ENCODE data around the gene USH2A. TPM values are rescaled to one million over a fixed set of nuclear protein-coding genes. Genes with fewer than 3 reads are reported as not detected.
A peak's percentile ranks its signal among the peaks of the same experiment; 100 is the strongest.

The USH2A gene
- polyA plus RNA-seq, 1 donor = 0.38 TPM

- DNase-seq = no peak
Observed at GRCh38 chr1:216285052-216285451, 138.2 kb downstream of the USH2A start.

- no peak for DNase-seq
Observed at GRCh38 chr1:216281757-216282156, 141.5 kb downstream of the USH2A start.

- no peak for DNase-seq
Observed at GRCh38 chr1:216270086-216270773, 153.0 kb downstream of the USH2A start.

GRCh38 chr1:216261631-216262030 lies 161.6 kb downstream of the USH2A start:
- DNase-seq = no peak

- DNase-seq = no peak
Observed at GRCh38 chr1:216258856-216259255, 164.4 kb downstream of the USH2A start.

GRCh38 chr1:216258386-216258785 lies 164.9 kb downstream of the USH2A start:
- no peak for DNase-seq

- DNase-seq = no peak
Observed at GRCh38 chr1:216250861-216251260, 172.4 kb downstream of the USH2A start.

GRCh38 chr1:216248628-216249027 lies 174.6 kb downstream of the USH2A start:
- no peak for DNase-seq

GRCh38 chr1:216247937-216248336 lies 175.3 kb downstream of the USH2A start:
- DNase-seq = no peak

GRCh38 chr1:216246577-216247203 lies 176.6 kb downstream of the USH2A start:
- no peak for DNase-seq

GRCh38 chr1:216238844-216239243 lies 184.4 kb downstream of the USH2A start:
- no peak for DNase-seq

GRCh38 chr1:216237927-216238542 lies 185.2 kb downstream of the USH2A start:
- no peak for DNase-seq

- DNase-seq = no peak
Observed at GRCh38 chr1:216224233-216224632, 199.0 kb downstream of the USH2A start.

GRCh38 chr1:216223486-216223885 lies 199.8 kb downstream of the USH2A start:
- no peak for DNase-seq

- DNase-seq = no peak
Observed at GRCh38 chr1:216222288-216222687, 201.0 kb downstream of the USH2A start.

GRCh38 chr1:216221260-216221700 lies 202.0 kb downstream of the USH2A start:
- DNase-seq = peak; percentile 86

- DNase-seq = no peak
Observed at GRCh38 chr1:216216305-216216704, 206.9 kb downstream of the USH2A start.

- DNase-seq = no peak
Observed at GRCh38 chr1:216215169-216215568, 208.1 kb downstream of the USH2A start.

GRCh38 chr1:216212826-216213225 lies 210.4 kb downstream of the USH2A start:
- DNase-seq = no peak

- DNase-seq = no peak
Observed at GRCh38 chr1:216210081-216210480, 213.2 kb downstream of the USH2A start.

GRCh38 chr1:216209125-216209524 lies 214.1 kb downstream of the USH2A start:
- no peak for DNase-seq

- DNase-seq = no peak
Observed at GRCh38 chr1:216207154-216207553, 216.1 kb downstream of the USH2A start.

- DNase-seq = no peak
Observed at GRCh38 chr1:216205176-216205575, 218.1 kb downstream of the USH2A start.

- no peak for DNase-seq
Observed at GRCh38 chr1:216201946-216202345, 221.3 kb downstream of the USH2A start.
